NCI-H187 treated with DMSO at 0.1 percent for 48 hours (cell line): ENCODE results near the gene KCNMA1.
A peak's percentile ranks its signal among the peaks of the same experiment; 100 is the strongest.

Source experiments
- DNase-seq: peaks from one replicate; lab custom pipeline; 2025; lab: John Stamatoyannopoulos, UW

The KCNMA1 gene

DNA sequence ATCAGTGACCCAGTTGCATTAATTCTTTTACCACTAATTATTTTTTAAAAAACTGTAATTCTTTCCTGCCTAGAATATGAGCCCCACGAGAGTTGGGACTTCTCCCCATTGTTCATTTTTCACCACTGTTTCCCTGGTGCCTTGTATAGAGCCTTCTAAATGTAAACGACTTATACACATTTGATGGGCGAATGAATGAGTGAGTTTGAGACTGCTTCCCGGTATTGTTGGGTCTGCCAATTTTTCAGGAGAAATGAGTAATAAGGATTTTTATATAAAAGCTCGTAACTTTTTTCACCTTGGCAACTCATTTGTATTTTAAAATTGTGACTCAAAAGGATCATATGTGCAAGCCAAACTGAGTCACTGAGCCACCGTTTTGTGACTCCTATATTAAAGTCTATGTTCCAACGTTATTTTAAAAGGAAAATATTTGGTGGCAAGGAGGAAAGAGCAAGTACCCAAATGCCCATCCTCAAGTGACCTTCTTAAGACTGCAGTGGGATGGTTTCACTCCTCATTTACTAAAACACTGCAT lies 621.3 kb downstream of the KCNMA1 start:
- DNase-seq, result no peak

DNA sequence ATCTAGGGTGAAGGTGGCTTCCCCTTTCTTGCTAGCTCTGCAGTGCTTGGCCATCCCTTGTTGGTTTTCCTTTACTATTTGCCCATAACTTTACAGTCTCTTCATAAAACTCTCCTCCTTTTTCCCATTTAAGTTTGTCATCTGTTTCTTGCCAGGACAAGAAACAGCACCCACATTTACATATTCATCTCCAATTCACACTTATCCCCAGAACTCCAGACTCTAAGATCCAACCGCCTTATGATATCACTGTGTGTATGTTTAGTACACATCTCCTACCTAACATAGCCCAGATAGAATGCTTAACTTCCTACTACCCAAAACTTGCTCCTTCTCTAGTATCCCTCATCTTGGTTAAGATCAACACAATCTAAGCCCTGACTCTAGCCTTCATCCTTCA lies 622.2 kb downstream of the KCNMA1 start:
- no peak for DNase-seq

DNA sequence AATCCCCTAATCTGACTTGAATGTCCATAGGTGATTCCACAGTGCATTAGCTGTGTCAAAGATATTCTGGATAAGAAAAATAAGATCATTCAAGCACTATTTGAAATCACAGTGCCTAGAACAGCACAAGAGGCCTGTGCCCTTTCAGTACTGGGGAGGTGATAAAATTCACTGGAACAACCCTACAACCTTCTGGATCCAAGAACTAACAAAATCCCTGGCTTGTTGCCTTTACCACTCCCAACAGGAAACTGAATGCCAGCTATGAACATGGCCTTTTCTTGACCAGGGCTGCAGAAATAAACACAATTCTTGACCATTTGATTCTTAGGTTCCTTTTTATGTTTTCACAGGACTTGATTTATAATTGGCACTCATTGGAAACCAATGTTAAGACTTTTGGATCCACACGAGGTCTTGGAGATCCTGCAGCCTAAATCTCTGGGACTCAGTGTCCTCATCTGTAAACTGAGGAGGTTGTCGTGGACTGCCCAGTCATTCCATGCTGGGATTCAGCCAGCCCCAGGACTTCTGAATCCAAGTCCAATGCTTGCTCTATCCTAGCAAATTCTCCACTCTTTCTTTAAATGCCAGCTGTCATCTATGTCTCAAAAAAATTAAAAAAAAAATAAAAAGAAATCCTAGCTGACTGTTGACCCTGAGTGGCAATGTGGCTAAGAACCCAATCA lies 624.7 kb downstream of the KCNMA1 start:
- DNase-seq, result no peak

DNA sequence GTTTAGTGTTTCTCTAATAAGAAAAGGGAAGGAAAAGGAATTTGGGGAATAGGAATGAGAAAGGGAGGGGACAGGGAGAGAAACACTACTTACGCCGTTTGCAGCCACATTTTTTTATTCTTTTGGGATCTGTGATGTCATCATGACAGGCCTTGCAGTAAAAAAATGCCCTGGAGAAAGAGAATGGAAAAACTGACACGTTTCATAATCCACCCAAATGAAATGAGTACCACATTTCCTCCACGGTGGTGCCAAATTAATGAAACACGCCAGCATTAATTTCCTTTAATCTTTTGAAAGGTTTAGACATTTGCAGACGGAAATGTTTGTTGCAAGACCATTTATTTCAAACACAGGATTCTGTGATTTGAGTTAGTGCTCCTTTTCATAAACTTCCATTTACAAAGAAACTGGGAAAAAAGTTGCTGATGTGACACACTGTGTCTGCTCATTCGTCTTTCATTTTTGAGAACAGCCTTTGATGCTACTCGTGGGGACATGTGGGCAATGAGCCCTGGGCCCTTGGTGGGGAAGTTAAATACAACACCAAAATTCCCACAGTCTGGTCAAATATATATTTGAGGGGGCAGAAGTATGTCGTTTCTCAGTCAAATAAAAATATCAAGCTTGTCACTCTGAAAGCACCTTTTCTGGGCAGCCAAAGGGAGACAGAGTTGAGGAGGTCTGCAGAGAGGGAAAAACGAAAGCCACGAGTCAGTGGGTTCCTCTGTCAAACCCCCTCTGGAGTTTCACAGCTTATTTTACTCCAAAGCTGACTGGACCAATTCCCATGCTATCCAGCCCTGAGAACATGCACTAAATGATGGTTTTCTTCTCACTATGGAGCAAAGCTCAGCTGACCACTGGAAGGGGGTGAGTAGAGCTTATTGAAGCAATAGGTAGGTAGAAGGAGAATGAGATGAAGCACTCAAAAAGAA lies 625.5 kb downstream of the KCNMA1 start:
- DNase-seq, result no peak

DNA sequence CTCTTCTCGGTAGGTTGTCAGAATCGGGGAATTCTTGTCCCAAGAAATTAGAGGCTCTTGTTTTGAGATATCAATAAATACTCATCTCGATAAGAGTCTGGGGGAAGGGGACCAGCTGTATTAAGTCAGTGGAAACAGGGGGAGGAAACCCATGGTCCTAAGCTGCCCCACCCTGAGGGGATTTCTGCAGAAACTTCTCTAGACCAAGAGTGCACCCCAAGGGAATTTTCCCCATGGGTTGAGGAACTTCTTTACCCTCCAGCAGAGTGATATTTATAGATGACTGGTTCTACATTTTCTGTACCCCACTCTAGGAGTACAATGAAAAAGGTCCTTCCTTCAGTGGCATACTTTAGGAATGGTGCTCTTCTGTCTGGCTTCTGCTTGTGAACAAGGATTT lies 627.2 kb downstream of the KCNMA1 start:
- no peak for DNase-seq

DNA sequence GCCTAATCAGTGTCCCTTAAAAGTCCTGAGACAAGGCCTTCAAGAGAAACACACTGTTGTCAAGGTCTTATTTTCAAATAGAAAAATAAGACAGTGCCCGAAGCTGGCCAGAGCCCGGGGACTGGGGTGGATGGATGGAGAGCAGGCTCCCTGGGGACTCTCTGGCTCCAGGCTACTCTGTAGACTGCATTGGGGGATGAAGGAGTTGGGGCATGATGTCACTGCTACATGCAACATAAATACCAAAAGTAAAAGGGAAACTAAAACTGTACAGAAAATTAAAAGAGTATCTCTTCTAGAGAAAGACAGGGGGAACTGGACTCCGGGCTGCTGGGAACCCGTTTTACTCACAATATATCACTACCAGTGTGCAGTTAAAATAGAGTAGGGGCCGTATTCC lies 629.8 kb downstream of the KCNMA1 start:
- no peak for DNase-seq

DNA sequence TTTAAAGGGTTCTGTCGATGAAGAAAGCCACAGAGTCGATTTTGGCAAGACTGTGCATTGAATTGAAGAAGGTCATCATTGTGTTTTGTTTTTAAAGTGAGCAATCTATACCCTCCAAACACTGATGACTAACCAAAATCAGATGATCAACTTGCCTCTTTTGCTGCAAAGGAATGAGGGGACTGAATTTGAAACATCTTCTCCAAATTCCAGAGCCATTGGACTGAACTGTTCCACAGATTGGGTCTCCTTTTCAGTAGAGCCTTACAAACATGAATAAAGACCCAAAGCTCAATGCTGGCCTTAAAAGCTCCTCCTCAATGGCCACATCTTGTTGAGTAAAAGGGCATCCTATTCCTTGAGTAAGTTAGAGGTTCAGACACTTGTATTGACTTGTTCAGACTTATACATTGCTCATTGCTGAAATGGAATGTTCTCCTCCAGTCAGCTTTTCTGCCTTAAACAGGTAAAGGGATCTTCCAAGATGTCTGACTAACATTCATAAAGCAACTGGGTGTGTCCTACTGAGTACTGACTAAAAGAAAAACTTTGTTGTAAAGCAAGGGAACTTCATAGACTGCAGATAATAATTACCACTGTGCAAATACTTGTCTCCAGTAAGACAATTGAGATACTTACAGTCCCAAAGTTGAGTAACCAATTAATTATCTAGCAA lies 630.6 kb downstream of the KCNMA1 start:
- DNase-seq, result no peak

DNA sequence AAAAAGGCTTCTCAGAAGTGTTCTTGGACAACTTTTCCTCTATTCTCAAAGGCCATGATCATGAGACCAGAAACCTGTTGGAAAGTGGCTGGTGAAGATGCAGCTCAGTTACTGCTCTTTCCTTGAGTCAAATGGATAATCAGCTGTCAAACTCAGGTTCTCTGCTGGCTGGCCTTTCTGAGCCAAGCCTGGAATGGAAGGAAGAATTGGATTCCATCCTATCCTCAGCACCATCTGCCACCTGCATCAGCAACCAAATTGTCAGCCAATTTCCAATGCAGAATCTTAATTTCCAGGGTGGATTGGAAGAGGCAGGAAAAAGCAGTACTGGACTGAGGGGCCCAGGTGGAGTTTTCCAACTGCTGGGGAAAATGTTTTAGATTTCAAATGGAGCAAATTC lies 631.7 kb downstream of the KCNMA1 start:
- no peak for DNase-seq

DNA sequence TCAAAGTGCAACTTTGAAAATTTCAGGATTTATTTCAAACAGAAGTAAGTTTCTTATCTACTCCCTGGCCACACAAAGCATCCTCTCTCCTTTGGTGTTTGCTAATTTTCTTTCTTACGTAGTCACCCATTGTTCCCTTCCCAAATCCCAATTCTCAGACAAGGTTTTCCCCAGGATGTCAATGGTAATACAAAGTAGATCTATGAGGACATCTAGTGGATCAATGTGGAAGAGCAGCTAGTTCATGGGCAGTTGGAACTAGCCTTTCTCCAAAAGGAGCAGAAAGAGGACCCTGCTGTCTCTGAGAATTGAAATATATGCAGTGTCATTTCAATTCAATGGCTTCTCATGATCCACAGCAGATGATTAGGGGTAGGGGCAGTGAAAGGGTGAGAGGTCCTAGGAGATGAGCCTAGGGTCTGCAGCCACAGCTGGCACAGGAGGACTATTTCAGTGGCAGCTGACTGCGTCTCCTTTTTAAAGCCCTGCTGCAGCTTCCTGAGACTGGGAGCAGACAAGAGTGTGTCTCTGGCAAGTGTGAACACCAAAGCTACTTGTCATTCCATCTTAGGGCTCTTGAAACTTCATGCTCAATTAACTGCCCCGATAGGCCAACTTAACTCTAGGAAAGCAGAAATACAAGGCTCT lies 632.6 kb downstream of the KCNMA1 start:
- no peak for DNase-seq

DNA sequence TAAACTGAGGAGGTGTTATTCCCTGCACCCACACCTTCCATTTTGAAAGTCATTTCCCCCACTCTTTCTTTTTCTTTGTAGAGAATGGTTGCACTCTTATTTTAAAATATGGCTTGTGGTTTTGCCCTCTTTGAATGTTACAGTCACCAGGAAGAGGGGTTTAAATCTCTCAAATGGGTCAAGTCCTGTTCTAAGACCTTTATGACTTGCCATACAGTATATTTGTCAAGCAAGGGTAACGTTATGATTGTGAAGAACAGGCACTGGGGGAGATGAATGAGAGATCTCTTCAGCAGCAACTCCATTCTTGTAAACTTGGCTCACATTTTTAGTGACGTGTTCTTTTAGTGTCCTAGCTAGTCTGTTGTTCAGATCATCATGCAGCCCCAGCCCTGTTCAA lies 634.7 kb downstream of the KCNMA1 start:
- no peak for DNase-seq

DNA sequence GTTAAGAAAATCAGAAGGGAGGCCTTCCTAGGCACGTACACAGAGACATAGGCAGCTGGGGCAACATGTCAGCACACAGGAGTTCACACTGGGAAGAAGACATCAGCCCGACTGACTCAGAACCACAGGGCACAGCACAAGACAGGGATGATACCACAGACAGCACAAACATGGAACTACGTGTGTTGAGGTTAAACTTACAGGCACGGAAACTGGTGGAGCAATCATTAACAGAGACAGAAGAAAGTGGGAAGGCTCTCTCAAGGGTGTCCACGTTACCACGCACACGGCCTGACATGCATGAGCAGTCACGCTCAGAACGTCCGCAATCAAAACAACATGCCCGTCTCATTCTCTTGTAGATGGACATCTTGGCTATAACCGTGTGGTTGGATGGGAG lies 636.4 kb downstream of the KCNMA1 start:
- no peak for DNase-seq

DNA sequence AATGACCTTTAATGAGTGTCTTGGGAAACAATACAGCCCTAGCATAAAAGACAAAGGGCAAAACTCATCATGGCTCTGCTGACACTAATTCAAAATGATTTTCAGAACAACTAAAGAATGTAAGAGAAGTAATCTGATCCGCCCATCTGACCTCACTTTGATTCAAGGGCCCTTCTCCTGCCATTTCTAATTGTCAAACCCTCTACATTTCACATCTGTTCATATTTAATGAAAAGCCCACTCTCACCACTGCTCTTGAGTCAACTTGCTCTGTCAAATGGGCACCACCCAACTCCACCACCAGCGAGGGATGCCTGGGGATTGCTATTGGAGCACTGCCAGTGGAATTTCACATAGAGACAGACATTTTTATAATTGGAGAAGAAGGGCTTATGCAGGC lies 639.2 kb downstream of the KCNMA1 start:
- peak; percentile 74 for DNase-seq

DNA sequence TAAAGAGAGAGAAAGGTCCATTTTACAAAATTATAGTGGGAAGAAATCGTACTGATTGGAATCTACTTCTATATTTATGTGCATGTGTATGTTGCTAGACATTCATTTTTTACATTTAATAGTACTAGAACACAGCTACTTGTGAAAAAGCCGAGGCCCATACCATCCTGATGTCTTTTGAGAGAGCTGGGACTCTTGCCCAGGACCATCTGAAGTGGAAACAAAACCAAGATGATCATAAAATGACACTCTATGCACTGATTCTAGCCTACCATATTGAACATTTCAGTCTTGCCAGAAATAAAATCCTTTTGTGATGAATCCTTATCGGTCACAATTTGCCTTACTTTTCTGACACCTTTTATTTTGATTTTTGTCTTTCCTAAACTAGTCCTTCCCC lies 640.0 kb downstream of the KCNMA1 start:
- no peak for DNase-seq

DNA sequence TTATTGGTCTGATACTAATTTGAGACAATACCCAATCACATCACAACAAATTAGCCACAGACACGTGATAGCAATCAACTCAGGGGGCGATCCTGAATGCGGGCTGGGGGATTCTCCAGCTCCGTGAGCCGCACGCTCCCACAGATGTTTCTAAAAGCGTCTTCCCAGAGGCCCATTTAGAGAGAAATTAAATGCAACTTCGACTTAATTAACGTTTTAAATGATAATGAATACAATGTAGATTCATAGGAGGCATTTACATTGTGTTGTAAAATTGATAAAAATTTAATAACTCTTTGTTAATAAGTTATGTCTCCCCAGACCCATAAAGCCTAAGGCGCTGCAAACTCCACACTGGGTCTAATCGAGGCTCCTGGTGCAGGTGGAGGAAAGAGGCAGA lies 642.6 kb downstream of the KCNMA1 start:
- no peak for DNase-seq

DNA sequence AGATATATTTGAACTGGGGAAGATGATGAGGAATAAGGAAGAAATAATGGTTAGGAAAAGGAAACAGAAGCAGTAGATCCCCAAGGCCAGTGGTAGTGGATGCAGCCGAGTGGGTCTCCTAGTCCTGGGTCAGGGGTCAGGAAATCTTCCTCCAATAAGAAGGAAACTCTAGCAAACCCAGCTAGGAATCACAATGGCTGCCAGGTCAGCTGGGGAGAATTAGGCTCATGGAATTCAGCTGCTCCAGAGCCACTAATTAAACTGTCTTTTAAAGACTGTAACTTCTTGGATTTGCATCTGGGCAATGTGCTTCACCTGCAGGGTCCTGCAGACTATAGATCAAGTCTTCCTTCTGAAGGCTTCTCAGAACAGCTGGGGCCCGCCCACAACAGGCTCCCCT lies 644.4 kb downstream of the KCNMA1 start:
- no peak for DNase-seq

DNA sequence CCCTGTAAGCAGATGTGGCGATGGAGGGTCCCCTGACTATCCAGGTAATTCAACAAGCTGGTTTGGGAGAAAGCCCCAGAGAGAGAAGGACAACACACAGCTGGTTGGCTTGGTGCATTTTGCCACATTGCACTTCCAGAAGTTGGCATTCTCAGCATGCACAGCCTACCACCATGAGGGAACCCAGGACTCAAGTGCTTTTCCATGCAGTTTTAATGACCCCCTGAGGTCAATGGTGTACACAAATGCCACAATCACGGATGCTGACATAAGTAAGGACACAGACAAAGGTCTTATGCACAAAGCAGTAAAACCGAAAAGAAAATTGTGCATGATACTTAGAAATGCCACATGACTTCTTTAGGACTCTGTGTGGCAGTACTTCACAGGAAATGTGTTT lies 645.1 kb downstream of the KCNMA1 start:
- DNase-seq, result no peak

DNA sequence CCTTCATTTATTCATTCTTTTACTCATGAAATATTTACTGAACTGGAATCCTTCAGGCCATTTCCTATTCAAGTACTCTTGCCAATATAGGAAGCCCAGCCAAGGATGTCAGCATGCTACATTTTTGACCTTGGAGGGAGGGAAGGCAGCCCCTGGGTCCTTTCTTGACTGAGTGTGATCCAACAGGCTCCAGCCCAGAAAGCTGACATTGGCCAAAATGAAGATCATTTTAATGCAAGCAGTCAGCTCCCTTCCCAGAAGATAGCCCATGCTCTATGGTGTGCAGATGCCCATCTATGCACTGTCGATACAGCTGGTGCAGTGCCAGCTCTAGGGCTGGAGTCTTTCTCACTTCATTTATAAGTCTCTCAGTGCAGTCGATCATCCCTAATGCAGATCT lies 646.0 kb downstream of the KCNMA1 start:
- no peak for DNase-seq

DNA sequence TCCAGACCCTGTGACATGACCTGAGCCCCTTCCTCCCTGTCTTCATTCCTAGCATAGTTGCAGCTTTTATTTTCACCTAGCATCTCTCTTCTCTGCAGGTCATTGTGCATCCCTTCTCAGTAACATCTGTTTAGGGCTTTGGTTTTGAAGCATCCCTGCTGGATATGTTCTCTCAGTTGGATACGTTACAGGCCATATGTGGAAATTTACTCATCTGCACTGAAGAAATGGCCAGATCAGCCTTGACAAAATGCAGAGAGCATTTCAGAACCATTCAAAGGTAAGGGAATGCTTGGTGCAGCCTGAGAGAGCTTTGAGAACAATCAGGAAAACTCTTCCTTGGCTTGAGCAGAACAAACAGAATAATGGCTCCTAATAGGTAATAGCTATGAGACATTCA lies 647.0 kb downstream of the KCNMA1 start:
- DNase-seq, result no peak

DNA sequence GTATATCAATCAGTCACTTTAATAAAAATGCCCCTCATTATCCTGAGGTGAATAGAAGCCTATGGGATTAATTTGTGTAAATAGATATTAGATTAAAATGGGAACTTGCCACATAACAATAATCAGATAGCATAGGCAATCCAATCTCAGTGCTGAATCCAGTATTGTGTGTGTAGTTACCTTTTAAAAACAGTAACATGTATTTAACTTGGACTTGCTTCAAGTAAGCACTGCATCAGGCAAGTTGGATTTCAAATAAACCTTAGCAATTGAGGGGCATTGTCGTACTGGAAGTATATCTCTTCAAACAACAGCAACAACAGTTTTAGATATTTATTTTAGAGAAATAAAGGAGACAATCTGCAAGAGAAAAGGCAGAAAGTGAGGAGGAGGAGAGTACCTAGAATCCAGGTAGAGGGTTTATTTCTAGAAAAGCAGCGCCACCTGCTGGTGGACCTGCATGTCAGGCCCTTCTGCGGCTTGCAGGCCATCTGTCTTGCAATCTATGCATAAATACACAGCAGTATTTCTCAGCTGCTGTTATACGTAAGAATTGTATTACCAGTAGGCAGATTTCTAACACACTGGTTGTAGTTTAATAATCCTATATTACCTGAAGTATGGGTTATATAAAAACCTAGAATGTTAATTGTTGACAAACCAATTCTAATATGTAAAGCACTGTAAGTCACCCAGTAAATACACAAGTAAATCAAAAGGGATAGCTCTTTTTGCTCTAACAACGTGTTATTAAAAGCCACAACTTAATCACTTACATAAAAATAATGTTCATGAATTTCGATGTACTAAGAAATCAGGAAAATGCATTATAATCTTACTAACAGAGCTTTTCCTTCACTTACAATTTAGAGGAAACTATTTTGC lies 652.8 kb downstream of the KCNMA1 start:
- DNase-seq, result peak; percentile 16

DNA sequence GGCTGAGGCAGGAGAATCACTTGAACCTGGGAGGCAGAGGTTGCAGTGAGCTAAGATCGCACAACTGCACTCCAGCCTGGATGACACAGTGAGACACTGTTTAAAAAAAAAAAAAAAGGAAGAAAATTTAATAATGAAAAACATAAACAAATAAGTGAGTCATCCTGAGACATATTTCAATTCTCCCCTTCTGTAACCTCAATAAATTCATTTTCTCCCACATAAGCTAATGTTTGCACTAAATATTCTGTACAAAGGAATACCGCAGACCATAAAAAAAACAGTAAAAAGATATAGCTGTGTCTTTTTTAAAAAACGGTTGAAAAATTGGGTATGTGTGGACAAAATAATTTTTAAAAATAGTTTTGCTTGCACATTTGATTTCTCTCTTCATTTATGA lies 654.0 kb downstream of the KCNMA1 start:
- no peak for DNase-seq

DNA sequence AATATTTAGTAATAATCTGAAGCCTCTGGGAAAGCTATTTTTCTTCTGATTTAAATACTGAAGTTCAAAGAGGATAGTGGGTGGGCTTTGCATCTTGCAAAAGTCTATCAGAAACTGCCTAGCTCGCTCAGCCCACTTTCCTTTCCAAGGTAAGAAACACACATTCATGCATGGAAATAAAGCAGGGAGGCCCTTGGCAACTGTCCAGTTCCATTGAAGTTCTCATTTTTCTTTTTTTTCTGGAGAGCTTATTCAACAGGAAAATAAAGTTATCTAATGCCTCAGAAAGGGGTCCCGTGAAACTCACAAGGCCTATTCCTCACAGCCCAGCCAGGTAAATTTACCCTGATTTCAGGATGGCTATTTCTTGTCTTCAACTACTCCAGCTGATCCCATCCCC lies 654.9 kb downstream of the KCNMA1 start:
- no peak for DNase-seq
